Adipose tissue (tissue), 3 donors: ENCODE measurements around the gene CKS1B. TPM values are rescaled to one million over a fixed set of nuclear protein-coding genes. Genes with fewer than 3 reads are reported as not detected.
A peak's percentile ranks its signal among the peaks of the same experiment; 100 is the strongest.
"Not testable (repeated sequence)": the region's sequence is repeated elsewhere in the genome, so short reads cannot be mapped to it uniquely, and the experiment has no call there.

Source experiments
- H3K27ac ChIP-seq: one replicate; pipeline ENCODE4 v1.5.1; 2013; ENCODE audit warnings: low read depth, low read length
- WGBS, 3 donors: extraction: QIAGEN DNeasy Blood & Tissue Kit; methylation state at CpG; one replicate each; pipeline ENCODE4 v1.1.7; 2013; 5-methylcytosine and 5-hydroxymethylcytosine counted together
- polyA plus RNA-seq, 3 donors: library from polyadenylated mRNA; stranded (reverse); fragments of 200-250 nt; gene quantifications; one replicate each; pipeline ENCODE4 v1.2.3, GENCODE V29; 2013
- donor health status: healthy with polysubstance abuse.
- donor health status: Bipolar disorder and iron deficiency.
- donor health status: healthy.

Gene CKS1B
- polyA plus RNA-seq, 3 donors, result 23.6 to 88.9 (median 76.3) TPM

DNA sequence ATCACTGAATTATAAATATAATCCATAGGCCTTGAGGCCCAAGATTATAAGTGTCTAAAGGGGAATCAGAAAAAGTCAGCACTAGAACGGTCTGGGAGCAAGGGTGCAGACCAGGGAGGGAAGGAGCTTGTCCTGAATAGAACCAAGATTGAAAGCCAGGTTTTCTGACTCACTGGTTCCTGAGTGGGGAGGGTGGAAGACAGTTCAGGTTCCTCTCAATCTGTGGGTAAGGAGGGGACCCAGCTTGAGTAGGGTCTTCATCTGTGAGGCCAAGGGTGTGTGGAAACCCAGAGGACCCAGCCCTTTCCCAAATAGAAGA, 19.7 kb downstream of the CKS1B start:
- H3K27ac ChIP-seq, result no peak overlapping the region
- 43 to 61% (median 59%) methylated on average over 1 of the region's 1 CpG for WGBS, 3 donors

DNA sequence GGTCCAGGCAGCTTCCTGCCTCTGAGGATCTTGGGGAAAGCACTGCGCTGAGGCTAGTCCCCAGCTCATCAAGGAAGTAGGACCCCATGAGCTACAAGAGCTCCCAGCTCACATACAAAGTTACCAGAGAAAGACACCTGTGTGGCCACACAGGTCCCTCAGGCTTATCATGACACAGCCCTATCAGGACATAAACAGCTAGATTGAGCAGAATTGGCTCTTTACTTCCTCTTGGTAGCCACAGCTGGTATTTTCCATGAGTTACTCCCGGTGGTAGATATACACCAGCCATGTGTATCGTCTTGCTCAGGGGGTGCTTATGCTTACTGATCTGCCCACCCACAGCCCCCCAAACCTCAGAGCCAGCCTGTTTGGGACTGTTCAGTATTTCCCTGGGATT, 20.1 kb downstream of the CKS1B start:
- WGBS, 3 donors, result 49 to 58% (median 55%) methylated on average over 3 of the region's 3 CpGs

DNA sequence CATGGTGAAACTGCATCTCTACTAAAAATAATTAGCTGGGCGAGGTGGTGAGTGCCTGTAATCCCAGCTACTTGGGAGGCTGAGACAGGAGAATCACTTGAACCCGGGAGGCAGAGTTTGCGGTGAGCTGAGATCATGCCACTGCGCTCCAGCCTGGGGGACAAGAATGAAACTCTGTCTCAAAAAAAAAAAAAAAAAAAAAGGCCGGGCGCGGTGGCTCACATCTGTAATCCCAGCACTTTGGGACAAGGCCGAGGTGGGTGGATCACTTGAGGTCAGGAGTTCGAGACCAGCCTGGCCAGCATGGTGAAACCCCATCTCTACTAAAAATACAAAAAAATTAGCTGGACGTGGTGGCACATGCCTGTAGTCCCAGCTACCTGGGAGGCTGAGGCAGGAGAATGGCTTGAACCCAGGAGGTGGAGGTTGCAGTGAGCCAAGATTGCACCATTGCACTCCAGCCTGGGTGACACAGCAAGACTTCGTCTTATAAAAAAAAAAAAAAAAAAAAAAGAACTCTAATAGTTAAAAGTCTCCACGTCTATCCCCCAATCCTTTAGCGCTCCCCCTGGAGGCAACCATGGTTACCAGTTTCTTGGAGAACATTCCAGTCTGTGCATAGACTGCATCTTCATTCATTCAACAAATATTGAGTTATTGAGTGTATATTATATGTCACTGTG, 21.0 kb downstream of the CKS1B start:
- 59 to 63% (median 63%) methylated on average over 12 to 13 of the region's 13 CpGs for WGBS, 3 donors
- H3K27ac ChIP-seq, result not testable (repeated sequence)

More for the DNA sequence above, 20.1 kb downstream of the CKS1B start:
- H3K27ac ChIP-seq, result no peak overlapping the region

DNA sequence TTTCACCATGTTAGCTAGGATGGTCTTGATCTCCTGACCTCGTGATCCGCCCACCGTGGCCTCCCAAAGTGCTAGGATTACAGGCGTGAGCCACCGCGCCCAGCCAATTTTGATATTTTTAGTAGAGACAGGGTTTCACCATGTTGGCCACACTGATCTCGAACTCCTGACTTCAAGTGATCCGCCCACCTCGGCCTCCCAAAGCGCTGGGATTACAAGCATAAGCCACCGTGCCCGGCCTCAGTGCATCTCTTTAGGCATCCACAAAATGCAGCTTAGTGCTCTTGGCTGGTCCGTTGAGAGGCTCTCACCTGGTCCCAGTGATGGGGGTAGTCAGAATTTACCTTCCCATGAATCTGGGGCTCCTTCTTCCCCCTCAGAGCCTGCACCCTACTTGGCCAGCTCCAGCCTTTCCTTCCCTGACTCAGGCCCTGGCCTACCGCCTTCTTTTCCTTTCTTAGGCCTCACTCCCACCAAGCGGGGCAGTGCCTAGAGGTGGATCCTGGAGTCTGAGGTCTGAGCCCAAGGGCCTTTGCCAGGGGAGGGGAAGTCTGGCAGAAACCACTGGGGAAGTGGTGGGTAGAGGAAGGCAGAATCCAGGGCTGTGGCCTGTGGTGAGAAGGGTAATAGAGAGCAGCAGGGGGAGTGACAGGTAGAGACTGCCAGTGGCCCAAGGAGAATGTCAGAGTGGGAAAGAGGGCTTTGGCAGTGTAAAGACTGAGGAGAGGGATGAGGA, 22.7 kb downstream of the CKS1B start:
- 77 to 84% (median 79%) methylated on average over 15 of the region's 15 CpGs for WGBS, 3 donors
- no peak overlapping the region for H3K27ac ChIP-seq

DNA sequence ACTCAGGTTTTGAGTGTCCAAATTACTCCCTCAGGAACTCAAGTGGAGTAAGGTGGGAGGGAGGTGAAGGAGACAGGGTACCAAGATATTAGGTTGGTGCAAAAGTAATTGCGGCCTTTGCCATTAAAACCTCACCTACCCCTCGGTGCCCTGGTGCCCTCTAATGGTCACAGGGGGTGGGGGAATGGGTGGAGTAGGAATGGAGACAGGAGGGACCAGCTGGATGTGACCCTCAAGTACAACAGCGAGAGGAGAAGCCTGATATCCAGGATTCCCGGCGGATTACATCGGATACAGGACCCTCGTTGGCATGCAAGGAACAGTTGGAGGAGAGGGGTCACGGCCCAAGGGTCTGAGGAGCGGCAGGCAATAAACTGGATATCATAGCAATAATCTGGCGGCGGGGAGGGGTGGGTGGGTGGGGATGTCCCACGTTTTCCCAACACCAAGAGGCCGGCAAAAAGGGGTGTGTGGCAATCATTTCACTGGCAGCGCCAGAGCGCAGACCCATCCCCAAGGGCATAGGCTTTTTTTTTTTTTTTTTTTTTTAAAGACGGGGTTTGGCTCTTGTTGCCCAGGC, 23.8 kb downstream of the CKS1B start:
- no peak overlapping the region for H3K27ac ChIP-seq
- 67 to 69% (median 67%) methylated on average over 13 to 16 of the region's 16 CpGs for WGBS, 3 donors

DNA sequence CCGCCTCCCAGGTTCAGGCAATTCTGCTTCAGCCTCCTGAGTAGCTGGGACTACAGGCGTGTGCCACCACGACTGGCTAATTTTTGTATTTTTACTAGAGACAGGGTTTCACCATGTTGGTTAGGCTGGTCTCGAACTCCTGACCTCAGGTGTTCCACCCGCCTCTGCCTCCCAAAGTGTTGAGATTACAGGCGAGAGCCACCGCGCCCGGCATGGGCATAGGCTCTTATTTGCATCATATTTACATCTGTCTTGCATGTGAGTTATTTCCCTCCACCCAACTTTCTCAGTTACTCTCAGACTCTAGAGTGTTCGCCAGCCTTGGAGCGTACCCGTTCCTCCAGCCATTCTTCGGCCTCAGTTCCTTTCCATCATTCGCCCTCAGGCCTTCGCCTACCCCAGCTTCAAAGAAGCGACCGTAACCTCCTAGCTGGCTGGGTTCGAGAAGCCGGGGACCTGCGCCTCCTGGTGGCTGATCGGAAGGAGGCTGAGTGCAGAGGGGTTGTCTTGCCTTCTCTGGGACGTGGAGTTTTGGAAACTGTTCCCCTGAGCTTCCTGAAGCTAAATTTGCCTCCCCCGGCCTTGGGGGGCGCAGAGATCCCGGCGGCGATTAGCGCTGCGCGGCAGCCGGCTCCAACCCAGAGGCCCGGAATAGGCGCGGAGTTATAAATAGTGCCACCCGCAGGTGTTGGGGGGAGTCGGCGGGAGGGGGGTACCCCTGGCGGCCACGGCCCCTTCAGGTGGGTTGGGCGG, 24.5 kb downstream of the CKS1B start:
- no peak overlapping the region for H3K27ac ChIP-seq
- WGBS, 3 donors, result 10 to 12% (median 11%) methylated on average over 38 to 40 of the region's 40 CpGs

DNA sequence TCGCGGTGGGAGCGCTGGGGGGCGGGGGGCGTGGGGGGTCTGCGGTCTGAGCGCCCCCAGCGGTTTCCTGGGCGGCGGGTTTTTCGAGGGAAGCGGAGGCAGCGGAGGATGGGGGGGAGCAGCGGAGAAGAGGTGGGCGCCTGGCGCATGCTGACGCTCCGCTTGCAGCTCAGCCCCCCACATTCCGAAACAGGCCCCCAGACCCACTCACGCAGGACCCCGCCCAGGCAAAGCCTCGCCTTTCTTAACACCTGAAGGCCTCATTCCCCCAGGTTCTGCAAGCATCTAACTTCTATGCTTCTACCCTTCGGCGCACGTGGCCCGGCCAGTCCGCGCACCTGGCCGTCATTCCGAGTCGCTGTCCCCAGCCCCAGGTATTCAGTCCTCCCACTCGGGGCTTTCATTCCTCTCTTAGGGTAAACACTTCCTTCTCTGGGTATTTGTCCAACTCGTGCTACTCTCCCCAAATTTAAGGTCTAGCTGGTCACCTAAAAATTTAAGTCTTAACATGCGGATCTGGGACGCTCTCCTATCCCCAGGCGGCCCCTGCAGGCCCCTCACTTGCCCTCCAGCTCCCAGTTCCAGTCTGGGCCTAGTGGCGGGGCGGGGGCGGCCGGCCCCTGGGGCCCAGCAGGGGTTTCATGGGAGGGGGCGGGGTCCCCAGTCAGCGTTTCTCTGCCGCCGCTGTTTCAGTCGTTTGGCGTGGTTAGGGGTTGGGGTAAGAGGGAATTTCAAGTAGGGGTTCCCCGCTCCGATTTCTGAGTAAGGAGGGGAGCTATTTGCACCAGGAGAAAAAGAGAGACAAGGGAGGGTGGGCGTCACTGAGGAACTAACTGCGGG, 25.3 kb downstream of the CKS1B start:
- H3K27ac ChIP-seq, result peak overlapping the region; percentile 74
- 2 to 3% (median 3%) methylated on average over 45 to 50 of the region's 50 CpGs for WGBS, 3 donors

DNA sequence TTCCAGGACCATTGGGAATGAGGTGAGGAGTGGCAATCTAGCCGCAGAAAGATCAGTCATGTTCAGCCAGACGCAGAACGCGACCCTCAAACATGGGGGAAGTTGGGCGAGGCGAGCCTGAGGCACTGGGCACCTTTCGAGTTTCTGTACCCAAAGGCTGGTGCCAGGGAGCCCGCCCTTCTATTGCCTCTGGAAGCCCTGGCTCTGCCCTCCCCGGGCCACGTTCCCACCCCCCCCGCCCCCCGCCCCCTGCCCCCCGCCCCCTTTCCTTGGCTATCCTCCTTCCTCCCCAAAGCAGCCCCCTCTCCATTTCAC, 25.9 kb downstream of the CKS1B start:
- WGBS, 3 donors, result 0% methylated on average over 8 to 13 of the region's 13 CpGs
- peak overlapping the region; percentile 74 for H3K27ac ChIP-seq

DNA sequence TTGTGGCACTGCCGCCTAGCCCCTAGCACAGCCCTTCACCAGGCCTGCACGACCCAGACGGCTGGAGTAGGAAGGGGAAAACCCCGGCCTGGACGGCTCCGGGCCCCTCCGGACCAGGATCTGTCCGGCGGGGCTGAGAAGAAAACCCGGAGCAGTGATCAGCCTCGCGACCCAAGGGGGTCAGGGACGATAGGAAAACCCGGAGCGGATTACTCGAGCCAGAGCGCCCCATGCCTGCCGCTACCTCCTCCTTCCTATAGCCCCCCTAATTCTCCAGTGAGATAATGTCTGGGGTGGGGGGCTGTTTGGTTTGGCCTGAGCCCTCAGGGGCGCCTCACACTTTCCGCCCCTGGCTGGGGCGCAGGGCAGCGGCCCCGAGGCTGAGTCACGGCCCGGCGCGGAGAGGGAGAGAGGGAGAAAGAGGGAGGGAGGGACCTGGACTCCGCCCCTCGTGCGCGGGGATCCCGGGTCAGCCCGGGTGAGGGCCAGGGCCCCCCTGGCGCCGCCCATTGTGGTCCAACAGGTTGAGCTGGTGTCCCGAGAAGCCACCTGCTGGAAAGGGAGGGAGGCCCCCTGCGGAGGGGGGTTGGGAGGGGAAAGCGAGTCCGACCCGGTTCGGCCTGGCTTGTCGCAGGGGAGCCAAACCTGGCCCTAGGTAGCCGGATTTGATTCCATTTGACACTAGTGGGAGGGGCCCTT, 26.4 kb downstream of the CKS1B start:
- WGBS, 3 donors, result 0 to 1% (median 0%) methylated on average over 40 to 43 of the region's 43 CpGs
- peak overlapping the region; percentile 74 for H3K27ac ChIP-seq

DNA sequence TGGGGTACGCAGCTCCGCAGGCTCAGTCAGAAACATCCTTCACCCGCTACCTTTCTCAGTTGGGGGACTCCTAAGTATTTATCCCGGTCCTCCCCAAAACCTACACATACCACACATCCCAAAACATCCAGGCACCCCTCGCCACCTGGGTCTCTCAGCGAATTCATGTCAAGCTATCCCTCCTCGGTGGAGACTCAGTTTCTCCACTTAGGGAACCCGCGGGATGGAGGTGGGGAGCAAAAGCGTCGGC, 26.9 kb downstream of the CKS1B start:
- 0 to 1% (median 0%) methylated on average over 11 of the region's 11 CpGs for WGBS, 3 donors
- peak overlapping the region; percentile 53 for H3K27ac ChIP-seq

DNA sequence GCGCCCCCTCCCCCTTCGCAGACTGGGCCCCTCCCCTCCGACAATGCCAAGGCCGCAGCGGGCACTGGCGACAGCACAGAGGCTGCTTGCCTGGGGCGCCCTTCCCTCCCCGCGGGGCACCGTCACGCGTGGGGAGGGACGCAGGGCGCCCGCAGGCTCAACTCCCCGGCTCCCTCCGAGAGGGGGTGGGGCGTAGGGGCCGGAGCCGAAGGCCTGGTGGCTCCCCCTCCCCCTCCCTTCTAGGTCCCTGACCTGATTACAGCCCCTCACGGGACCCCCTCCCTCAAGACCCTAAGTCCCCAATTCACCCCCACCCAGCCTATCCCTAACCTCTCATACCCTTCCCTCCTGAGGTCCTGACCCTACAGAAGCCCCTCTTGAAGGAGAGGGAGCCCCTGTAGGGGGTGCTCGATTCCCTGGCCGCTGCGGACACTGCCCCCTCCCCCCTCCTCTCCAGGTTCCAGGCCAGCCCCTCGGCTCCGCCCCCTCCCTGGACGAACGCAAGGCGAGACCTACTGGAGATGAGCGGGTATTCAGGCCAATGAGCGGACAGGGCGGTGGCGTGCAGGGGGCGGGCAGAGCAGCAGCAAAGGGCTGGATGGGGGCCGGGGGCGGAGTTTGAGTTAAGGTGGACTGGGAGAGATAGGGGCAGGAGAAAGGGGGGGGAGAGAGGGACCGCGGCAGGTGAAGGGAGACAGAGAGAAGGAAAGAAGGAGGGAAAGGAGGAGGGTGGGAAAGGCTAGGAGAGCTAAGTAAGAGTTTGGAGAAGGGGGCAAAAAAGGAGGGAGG, 27.4 kb downstream of the CKS1B start:
- peak overlapping the region; percentile 53 for H3K27ac ChIP-seq
- WGBS, 3 donors, result 1 to 2% (median 1%) methylated on average over 29 to 38 of the region's 38 CpGs

DNA sequence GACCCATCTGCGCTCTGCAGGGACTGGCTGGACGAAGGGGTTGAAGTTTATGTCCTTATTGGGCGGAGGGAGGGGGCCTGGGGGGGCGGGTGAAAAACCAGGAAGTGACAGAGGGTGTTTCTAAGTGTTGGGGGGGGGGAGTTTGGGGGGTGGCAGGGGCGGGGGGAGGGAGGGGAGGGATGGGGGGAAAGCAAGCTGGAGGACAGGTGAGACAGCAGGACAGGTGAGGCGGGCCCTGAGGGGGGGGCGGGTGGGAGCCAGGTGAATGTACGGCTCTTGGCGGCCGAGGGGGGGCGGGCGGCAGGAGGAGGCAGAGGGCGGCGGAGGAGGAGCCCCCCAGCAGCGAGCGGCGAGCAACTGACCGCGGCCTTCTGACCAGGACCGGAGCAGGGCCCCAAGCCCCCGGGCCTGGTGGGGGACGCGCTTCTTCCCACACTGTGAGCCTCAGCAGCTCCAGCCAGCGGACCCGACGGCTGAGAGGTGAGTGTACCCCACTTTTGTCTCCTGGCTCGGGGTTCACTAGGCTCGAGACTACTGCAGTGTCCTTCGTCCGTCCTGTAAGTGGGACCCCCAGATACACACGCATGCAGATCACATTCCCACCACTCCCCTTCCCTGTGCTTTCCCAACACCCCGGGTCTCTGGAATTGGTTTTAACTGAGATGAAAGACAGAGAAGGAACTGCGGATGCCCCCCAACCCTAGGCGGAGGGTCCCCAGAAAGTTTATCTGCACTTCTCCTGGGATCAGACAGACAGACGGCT, 28.2 kb downstream of the CKS1B start, which contains the start of gene ZBTB7B:
Gene ZBTB7B, plus strand, starts transcription at position 339 of the 763 bp plus-strand sequence. CDS start 11,859 bp downstream, outside the sequence.
- H3K27ac ChIP-seq, result peak within 1 kb of the TSS; percentile 81

DNA sequence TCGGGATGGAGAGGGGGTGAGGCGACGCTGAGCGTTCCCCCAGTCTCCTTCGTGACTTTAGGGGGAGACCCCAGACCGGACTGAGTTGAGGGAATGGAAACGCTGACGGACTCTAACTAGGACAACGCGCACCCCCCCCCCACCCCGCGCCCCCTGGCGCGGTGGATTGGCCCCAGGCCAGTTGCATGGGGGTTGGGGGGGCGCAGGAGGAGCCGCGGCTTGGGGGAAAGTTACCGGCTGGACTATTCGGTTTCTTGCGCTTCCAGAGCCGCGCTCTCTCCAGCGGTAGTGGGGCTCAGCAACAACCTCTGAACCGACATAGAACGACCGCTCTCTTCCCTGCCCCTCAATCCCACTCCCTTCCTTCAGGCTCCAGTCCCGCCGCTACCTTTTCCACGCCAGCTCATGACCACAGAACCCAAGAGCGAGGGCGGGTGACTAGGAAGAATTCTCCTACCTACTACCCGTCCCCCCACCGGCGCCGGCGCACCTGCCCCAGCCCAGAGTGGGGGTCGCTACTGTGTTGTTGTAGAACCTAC, 28.8 kb downstream of the CKS1B start:
- WGBS, 3 donors, result 0 to 1% (median 0%) methylated on average over 37 of the region's 37 CpGs
- peak overlapping the region; percentile 81 for H3K27ac ChIP-seq

More for the DNA sequence above, 28.2 kb downstream of the CKS1B start, which contains the start of gene ZBTB7B:
- 0 to 1% (median 0%) methylated on average over 24 to 34 of the region's 35 CpGs for WGBS, 3 donors

DNA sequence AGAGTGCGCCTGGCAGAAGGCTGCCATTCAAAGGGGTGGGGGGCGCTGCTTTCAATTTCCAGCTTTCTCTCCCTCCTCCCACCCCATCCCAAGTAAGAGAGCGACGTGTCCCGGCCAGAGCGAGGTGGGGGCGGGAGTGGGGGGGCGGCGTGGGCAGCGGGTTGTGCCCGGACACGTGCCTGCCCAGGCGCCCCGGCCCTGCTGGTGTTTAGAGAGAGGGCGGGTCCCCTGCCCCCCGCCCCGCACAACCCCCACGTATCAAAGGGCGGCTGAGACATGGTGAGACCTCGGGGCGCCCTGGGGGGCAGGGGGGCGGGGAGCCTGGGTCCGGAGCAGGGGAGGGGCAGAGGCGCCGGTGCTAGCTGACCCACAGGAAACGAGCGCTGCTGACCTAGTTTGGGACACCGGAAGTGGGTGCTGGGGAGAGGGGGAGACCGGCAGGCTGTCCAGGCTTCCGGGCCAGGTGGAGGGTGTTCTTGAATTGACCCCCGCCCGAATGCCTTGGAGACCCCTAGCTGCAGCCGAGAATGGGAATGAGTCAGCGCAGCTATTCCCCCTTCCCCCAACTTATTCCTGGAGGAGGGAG, 29.4 kb downstream of the CKS1B start:
- 1 to 2% (median 2%) methylated on average over 29 to 34 of the region's 34 CpGs for WGBS, 3 donors
- peak overlapping the region; percentile 81 for H3K27ac ChIP-seq

DNA sequence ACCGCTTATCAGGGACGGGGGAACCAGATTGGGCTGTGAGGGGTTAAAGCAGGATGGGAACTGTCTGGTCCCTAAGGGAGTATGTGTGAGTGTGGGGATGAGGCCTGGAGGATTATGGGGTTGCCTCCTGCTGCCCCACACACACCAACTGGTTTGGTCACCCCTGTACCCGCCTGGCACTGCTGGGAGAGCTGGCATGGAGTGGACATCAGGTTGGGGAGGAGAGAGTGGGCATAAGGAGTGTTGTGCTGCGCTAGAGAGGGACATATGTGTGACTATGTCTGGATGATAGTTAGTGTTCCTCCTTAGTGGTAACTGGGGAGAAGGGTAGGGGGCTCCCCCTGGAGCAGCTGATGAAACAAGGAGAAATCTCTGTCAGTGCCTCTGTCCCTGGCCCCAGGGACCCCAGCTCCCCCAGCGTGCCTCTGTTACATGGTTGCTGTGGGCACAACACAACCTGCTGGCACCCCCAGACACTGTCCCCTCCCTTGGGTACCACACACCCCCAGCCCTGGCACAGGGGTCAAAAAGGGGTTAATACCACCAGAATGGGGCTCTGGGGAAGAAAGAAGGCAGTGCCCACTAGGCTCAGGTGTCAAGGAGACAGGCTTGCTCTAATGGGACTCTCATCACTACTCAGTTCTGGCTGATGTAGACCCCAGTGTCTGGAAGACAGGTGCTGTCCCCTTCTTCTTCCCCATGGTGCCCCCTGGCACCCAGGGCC, 30.0 kb downstream of the CKS1B start:
- 23 to 41% (median 28%) methylated on average over 5 of the region's 5 CpGs for WGBS, 3 donors
- peak overlapping the region; percentile 81 for H3K27ac ChIP-seq
